Islet precursor cell (in vitro differentiated cells): ENCODE measurements around the gene RNASE4.

Source experiments
- DNase-seq: peaks from one replicate; pipeline ENCODE4 v3.0.0-alpha.2; 2018

The RNASE4 gene

GRCh38 chr14:20676072-20676471, 8.3 kb upstream of the RNASE4 start:
- DNase-seq = no peak

GRCh38 chr14:20679907-20680306, 4.5 kb upstream of the RNASE4 start:
- no peak for DNase-seq

GRCh38 chr14:20680363-20680762, 4.0 kb upstream of the RNASE4 start:
- no peak for DNase-seq

GRCh38 chr14:20680843-20681347, 3.5 kb upstream of the RNASE4 start:
- DNase-seq = no peak

GRCh38 chr14:20681348-20682126, 2.8 kb upstream of the RNASE4 start:
- DNase-seq = peak; percentile 95

GRCh38 chr14:20682127-20682434, 2.3 kb upstream of the RNASE4 start:
- DNase-seq = no peak

- peak; percentile 93 for DNase-seq
Observed at GRCh38 chr14:20682435-20683124, 1.8 kb upstream of the RNASE4 start.

- DNase-seq = peak; percentile 90
Observed at GRCh38 chr14:20683125-20683890, 1.1 kb upstream of the RNASE4 start.

- no peak for DNase-seq
Observed at GRCh38 chr14:20684662-20685456, 499 bp downstream of the RNASE4 start.

GRCh38 chr14:20686386-20687143, 2.2 kb downstream of the RNASE4 start:
- DNase-seq = no peak

GRCh38 chr14:20687362-20688166, 3.2 kb downstream of the RNASE4 start:
- peak; percentile 10 for DNase-seq

GRCh38 chr14:20688167-20688839, 3.9 kb downstream of the RNASE4 start, which contains the start of gene ANG:
ANG (plus strand) TSS chr14:20688764; CDS start chr14:20693565, 4,801 bp downstream.
- peak; percentile 13 for DNase-seq

- DNase-seq = peak; percentile 77
Observed at GRCh38 chr14:20690848-20691640, 6.7 kb downstream of the RNASE4 start.

- DNase-seq = no peak
Observed at GRCh38 chr14:20692116-20692751, 7.9 kb downstream of the RNASE4 start.

- DNase-seq = no peak
Observed at GRCh38 chr14:20696764-20697163, 12.4 kb downstream of the RNASE4 start.

GRCh38 chr14:20697273-20698017, 13.1 kb downstream of the RNASE4 start:
- DNase-seq = peak; percentile 84

- no peak for DNase-seq
Observed at GRCh38 chr14:20698018-20698329, 13.6 kb downstream of the RNASE4 start.

- no peak for DNase-seq
Observed at GRCh38 chr14:20698934-20699333, 14.6 kb downstream of the RNASE4 start.
